GM15510 (cell line): Measurements from ENCODE around the gene TCOF1.

ENCODE experiments used
- POLR2A ChIP-seq: IDR thresholded peaks from 3 replicates; pipeline ENCODE4 v1.6.1; 2011; ENCODE audit warnings: borderline replicate concordance; ENCODE audit not compliant: insufficient read length; ENCODE audit errors: extremely low read depth

The TCOF1 gene

DNA sequence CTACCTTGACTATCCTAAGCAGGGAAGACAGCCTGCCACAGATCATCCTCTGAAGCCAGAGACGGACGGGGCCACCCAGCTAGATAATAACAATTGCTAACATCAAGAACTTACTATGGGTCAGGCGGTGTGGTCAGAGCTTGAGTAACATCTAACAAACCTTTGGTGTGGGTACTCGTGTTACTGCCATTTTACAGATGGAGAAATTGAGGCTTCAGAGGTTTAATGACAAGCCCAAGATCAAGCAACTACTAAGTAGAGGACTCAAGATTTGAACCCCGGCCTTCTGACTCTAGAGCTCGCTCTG lies 38.1 kb upstream of the TCOF1 start:
- no peak for TF ChIP-seq POLR2A

DNA sequence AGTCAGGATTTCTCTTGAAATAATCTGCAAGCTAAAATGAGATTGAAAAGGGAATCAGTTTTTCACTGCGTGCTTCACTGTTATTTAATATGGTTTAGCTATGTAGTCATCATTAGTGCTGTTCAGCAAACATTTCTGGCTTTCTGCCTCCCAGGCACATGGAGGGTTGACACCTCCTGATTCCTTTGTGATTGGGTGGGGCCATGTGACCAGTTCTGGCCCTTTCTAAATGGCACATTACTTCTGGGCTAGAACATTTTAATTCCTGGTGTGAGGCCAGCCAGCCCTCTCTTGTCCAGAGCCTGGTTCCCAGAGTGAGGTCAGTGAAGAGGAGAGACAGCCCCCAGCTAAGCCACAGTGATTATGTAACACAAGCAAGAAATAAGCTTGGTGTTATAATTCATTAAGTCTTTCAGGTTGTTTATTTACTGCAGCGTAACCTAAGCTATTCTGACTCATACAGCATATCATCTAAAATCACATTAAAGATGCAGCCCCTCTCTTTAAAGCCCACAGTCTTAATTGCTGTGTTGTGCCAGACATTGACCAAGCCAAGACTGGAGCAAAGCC lies 37.4 kb upstream of the TCOF1 start:
- TF ChIP-seq POLR2A: no peak

DNA sequence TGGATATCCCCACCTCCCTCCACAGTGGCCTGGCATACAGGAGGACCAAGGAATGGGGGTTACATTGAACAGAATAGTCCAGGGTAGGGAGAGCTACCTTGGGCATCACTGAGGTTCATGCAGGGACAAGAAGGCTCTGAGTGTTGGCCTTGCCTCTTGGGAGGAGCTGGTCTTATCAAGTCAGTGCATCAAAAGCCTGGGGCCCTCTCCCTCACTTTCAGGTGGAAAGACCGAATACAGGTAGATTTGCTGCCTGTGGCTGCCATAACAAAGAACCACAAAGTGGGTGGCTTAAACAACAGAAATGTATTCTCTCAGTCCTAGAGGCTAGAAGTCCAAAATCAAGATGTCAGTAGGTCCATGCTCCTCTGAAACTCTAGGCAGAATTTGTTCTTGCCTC lies 36.3 kb upstream of the TCOF1 start:
- no peak for TF ChIP-seq POLR2A

DNA sequence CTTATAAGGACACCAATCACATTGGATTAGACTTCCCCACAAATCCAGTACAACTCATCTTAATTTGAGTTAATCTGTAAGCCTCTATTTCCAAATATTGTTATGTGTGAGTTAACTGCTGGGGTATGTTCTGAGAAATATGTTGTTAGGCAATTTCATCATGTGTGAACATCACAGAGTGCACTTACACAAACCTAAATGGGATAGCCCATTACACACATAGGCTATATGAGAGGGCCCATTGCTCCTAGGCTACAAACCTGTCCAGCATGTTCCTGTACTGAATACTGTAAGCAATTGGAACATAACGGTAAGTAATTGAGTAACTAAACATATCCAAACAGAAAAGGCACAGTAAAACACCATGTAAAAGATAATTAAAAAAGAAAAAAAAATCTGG lies 35.7 kb upstream of the TCOF1 start:
- TF ChIP-seq POLR2A: no peak

- no peak for TF ChIP-seq POLR2A
Measured at GRCh38 chr5:150322202-150322601, 35.3 kb upstream of the TCOF1 start.

- no peak for TF ChIP-seq POLR2A
Measured at GRCh38 chr5:150323092-150323491, 34.4 kb upstream of the TCOF1 start.

DNA sequence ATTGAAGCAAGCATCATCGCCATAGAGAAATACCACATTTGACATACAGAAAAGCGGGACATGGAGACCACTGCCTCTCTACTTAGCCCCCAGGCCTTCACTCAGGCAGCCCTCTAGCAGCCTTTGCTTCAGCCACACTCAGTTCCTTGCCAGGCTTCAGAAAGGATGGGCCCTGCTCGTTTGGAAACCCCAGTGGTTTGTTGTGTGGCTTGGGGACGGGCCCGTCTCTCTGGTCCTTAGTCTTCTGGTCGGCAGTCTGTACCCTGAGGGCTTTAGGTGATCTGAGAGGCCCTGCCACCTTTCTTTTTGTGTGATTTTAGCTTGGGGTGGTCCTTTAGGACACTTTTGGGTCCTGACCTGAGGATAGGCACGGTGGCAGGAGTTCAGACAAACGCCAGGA lies 33.7 kb upstream of the TCOF1 start:
- TF ChIP-seq POLR2A: no peak

- no peak for TF ChIP-seq POLR2A
Measured at GRCh38 chr5:150325426-150325825, 32.1 kb upstream of the TCOF1 start.

DNA sequence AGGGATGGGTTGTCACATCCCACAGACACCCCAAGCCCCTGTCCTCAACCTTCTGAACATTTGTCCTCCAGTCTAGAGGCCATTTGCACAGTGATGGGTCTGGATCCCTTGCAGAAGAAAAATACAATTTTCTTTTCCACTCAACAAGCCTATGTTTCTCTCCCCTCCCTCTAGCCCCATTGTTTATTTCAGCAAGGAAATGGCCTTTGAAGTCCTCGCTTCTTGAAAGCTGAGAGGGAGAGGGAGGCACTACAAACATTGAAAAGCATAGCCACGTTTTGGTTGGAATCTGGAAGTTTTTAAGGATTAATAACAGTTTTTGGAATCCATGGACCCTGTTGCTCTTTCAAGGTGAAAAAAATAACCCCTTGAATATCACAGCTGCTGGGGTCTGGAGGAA lies 30.8 kb upstream of the TCOF1 start:
- TF ChIP-seq POLR2A: no peak

DNA sequence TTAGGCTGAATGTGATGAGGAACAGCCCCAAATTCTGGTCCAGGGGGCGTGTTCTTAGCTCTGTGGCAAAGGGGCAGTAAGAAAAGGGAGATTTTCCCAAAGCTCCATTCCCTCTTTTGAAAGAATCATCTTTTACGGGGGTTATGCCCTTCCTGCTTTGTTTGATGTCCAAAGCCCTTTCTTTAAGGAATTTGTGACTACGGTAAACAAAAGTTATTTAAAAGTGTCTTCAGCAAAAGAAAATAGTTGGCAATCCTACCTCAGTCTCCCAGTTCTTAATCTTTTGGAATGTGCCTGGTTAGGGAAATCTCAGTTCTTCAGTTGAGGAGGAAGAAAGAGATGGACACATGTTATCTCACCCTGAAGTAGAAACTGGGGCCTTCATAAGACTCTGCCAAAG lies 30.4 kb upstream of the TCOF1 start:
- no peak for TF ChIP-seq POLR2A

DNA sequence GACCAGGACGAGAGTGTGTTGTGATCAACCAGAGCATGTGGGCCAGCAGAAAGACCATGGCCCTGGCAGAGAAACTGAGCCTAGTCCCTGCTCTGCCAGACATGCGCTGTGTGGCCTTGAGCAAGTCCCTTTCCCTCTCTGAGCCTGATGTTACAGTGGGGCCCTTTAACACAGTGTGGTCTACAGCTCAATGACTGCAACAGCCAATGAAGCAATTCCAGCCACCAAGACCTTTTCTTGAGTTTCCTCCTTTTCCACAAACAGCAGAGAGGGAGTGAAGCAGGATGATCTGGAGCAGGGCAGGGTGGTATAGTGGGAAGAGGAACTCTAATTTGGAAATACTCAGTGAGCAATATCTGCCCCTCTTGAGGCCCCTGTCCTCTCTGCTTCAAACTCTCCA lies 29.0 kb upstream of the TCOF1 start:
- no peak for TF ChIP-seq POLR2A

GRCh38 chr5:150329038-150329437 lies 28.5 kb upstream of the TCOF1 start:
- TF ChIP-seq POLR2A: no peak

DNA sequence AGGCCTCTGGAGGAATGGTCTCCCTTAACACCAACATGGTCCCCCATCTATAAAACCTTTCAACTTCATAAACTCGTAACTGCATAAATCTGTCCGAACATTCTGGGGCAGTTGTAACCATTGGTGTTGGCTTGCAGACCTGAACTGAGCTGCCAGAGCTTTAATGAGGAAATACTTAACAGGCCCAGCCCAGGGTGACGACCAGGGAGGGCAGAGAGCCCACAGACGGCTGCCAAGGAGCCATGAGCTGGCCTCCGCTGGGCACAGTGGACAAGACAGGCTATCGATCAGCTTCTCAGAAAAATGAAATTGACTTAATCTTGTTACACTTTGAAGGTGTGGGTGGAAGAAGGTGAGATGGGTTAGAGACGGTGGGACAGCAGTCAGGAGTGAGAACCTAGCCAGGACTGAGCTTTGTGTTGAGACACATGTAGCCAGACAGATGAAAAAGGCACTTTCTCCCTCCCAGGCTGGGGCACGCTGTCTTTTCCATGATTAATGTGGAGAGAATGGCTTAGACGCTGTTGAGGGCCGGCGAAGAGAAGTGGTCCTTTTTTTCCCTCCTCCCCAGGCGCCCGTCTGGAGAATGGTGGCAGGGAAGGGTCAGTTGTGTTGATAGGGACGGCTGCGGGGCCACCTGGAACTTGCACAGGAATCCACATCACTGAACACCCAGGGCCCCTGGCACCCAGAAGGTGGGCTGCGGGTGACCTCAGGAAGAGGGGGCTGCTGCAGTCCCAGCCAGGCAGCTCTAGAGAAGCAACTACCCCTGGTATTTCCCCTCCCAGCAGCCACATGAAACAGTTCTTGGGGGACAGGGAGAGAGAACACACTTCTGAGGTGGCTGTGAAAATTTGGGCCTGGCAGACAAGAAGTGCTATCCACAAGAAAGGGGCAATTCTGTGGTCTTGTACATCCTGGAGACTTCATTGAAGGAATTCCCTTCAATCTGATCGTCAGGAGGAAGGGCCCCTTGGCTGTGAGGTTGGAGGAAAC lies 27.3 kb upstream of the TCOF1 start:
- TF ChIP-seq POLR2A: no peak

- no peak for TF ChIP-seq POLR2A
Measured at GRCh38 chr5:150333400-150333799, 24.1 kb upstream of the TCOF1 start.

GRCh38 chr5:150335778-150336177 lies 21.7 kb upstream of the TCOF1 start:
- no peak for TF ChIP-seq POLR2A

- no peak for TF ChIP-seq POLR2A
Measured at GRCh38 chr5:150338546-150338945, 19.0 kb upstream of the TCOF1 start.
